IMR-90 (cell line): Measurements from ENCODE around the gene MACC1. TPM values are rescaled to one million over a fixed set of nuclear protein-coding genes. Genes with fewer than 3 reads are reported as not detected.

Experiments
- ATAC-seq: fragments of 200-7000 bp; cut with Tn5 transposase; 2 replicates; pipeline ENCODE4 v1.9.1; 2020; ENCODE audit warnings: low read depth, mild to moderate bottlenecking, moderate library complexity
- BruUV-seq: library from RNA; stranded (reverse); fragments of 400-500 nt; replicated peaks from 2 replicates; lab custom pipeline; 2021; lab: Mats Ljungman, UMichigan
- CTCF ChIA-PET: fragments of 300-600 bp; formaldehyde crosslinking; extraction: SDS; loops from one replicate; lab custom pipeline; 2021; ENCODE audit warnings: antibody characterized with exemption; lab: Yijun Ruan, JAX
- POLR2A ChIA-PET: fragments of 300-600 bp; sonication (Branson Sonifier 250); formaldehyde crosslinking; loops from one replicate; lab custom pipeline; 2022; ENCODE audit warnings: antibody characterized with exemption; ENCODE audit not compliant: unreplicated experiment; lab: Charles Lee
- DNase-seq: peaks from one replicate; pipeline ENCODE4 v3.0.0; 2013
- H2AFZ ChIP-seq: replicated peaks from 2 replicates; pipeline ENCODE3; 2013; ENCODE audit warnings: low read length, mild to moderate bottlenecking; ENCODE audit not compliant: poor library complexity
- H2AK5ac ChIP-seq: 2 replicates; pipeline ENCODE4 v1.6.1; 2013; ENCODE audit warnings: low read depth, low read length, inconsistent platforms
- H2AK9ac ChIP-seq: replicated peaks from 2 replicates; pipeline ENCODE3; 2013; ENCODE audit warnings: mild to moderate bottlenecking, low read depth, low read length, moderate library complexity; ENCODE audit not compliant: poor library complexity
- H2BK120ac ChIP-seq: 2 replicates; pipeline ENCODE4 v1.6.1; 2013; ENCODE audit warnings: low read depth, low read length, inconsistent platforms
- H2BK15ac ChIP-seq: 3 replicates; pipeline ENCODE4 v1.6.1; 2013; ENCODE audit warnings: low read depth, low read length, inconsistent platforms
- H2BK20ac ChIP-seq: 2 replicates; pipeline ENCODE4 v1.6.1; 2013; ENCODE audit warnings: low read depth, mild to moderate bottlenecking, inconsistent platforms, low read length, moderate library complexity
- H2BK5ac ChIP-seq: 2 replicates; pipeline ENCODE4 v1.6.1; 2013; ENCODE audit warnings: mild to moderate bottlenecking, low read depth, low read length, inconsistent platforms; ENCODE audit not compliant: poor library complexity, severe bottlenecking
- H3K14ac ChIP-seq: replicated peaks from 2 replicates; pipeline ENCODE4 v1.6.1; 2013; ENCODE audit warnings: low read depth, low read length, inconsistent platforms
- H3K18ac ChIP-seq: 2 replicates; pipeline ENCODE4 v1.6.1; 2013; ENCODE audit warnings: low read depth, low read length, control low read depth
- H3K23ac ChIP-seq: 2 replicates; pipeline ENCODE4 v1.6.1; 2013; ENCODE audit warnings: low read depth, low read length, inconsistent platforms
- H3K27ac ChIP-seq: 2 replicates; pipeline ENCODE4 v1.5.1; 2013; ENCODE audit warnings: mild to moderate bottlenecking, control low read depth, low read length; ENCODE audit not compliant: insufficient read depth
- H3K27me3 ChIP-seq: 2 replicates; pipeline ENCODE4 v1.6.1; 2013; ENCODE audit warnings: low read length; ENCODE audit not compliant: control insufficient read depth, insufficient read depth
- H3K36me3 ChIP-seq: 2 replicates; pipeline ENCODE4 v1.6.1; 2013; ENCODE audit warnings: low read length, mixed read lengths; ENCODE audit not compliant: control insufficient read depth, insufficient read depth
- H3K4ac ChIP-seq: 2 replicates; pipeline ENCODE4 v1.6.1; 2013; ENCODE audit warnings: low read depth, low read length, inconsistent platforms
- H3K4me1 ChIP-seq: 2 replicates; pipeline ENCODE4 v1.6.1; 2013; ENCODE audit warnings: low read length, mixed read lengths; ENCODE audit not compliant: control insufficient read depth, insufficient read depth
- H3K4me2 ChIP-seq: 2 replicates; pipeline ENCODE4 v1.6.1; 2013; ENCODE audit warnings: low read depth, mild to moderate bottlenecking, control low read depth, low read length, moderate library complexity
- H3K4me3 ChIP-seq: 2 replicates; pipeline ENCODE4 v1.5.1; 2013; ENCODE audit warnings: low read depth, mild to moderate bottlenecking, control low read depth, low read length, moderate library complexity; ENCODE audit not compliant: insufficient read depth
- H3K56ac ChIP-seq: 2 replicates; pipeline ENCODE4 v1.6.1; 2013; ENCODE audit warnings: low read length, inconsistent platforms; ENCODE audit not compliant: insufficient read depth; ENCODE audit errors: extremely low read depth
- H3K79me1 ChIP-seq, 2 experiments: 2 replicates each; pipeline ENCODE4 v1.6.1; 2013; ENCODE audit warnings: low read length in 2 of 2, inconsistent platforms in 1 of 2, low read depth in 1 of 2
- H3K9ac ChIP-seq: 2 replicates; pipeline ENCODE4 v1.6.1; 2013; ENCODE audit warnings: low read depth, low read length, control low read depth
- H3K9me1 ChIP-seq: 2 replicates; pipeline ENCODE4 v1.6.1; 2013; ENCODE audit warnings: low read length, inconsistent platforms; ENCODE audit not compliant: insufficient read depth
- H3K9me3 ChIP-seq: 2 replicates; pipeline ENCODE4 v1.6.1; 2013; ENCODE audit warnings: low read length; ENCODE audit not compliant: control insufficient read depth, insufficient read depth
- H4K20me1 ChIP-seq: 2 replicates; pipeline ENCODE4 v1.6.1; 2013; ENCODE audit warnings: low read length, inconsistent platforms; ENCODE audit not compliant: insufficient read depth
- H4K5ac ChIP-seq: 2 replicates; pipeline ENCODE4 v1.6.1; 2013; ENCODE audit warnings: mild to moderate bottlenecking, low read depth, low read length, control low read depth
- H4K8ac ChIP-seq, 2 experiments: 2 replicates each; pipeline ENCODE4 v1.6.1; 2013; ENCODE audit warnings: low read depth in 2 of 2, low read length in 2 of 2, control low read depth in 1 of 2, inconsistent platforms in 1 of 2
- H4K91ac ChIP-seq: 2 replicates; pipeline ENCODE4 v1.6.1; 2013; ENCODE audit warnings: low read depth, low read length, inconsistent platforms; ENCODE audit not compliant: insufficient read depth
- BHLHE40 ChIP-seq: fragments of 150-350 bp; IDR thresholded peaks from 2 replicates; pipeline ENCODE4 v1.6.1; 2016; ENCODE audit warnings: mild to moderate bottlenecking, low read depth, low read length
- CEBPB ChIP-seq: IDR thresholded peaks from 2 replicates; pipeline ENCODE4 v1.6.1; 2012; ENCODE audit warnings: low read depth, low read length, improper control_type of control experiment
- CHD1 ChIP-seq: IDR thresholded peaks from 2 replicates; pipeline ENCODE4 v1.6.1; 2012; ENCODE audit warnings: low read depth, low read length, improper control_type of control experiment
- ELK1 ChIP-seq: fragments of 150-350 bp; IDR thresholded peaks from 2 replicates; pipeline ENCODE4 v1.6.1; 2016; ENCODE audit warnings: low read depth, mild to moderate bottlenecking, low read length, moderate library complexity, borderline replicate concordance
- FOS ChIP-seq: fragments of 150-350 bp; IDR thresholded peaks from 2 replicates; pipeline ENCODE4 v1.6.1; 2016; ENCODE audit warnings: low read depth, low read length
- MAFK ChIP-seq: IDR thresholded peaks from 2 replicates; pipeline ENCODE4 v1.6.1; 2012; ENCODE audit warnings: low read depth, low read length, improper control_type of control experiment
- MAZ ChIP-seq: IDR thresholded peaks from 2 replicates; pipeline ENCODE4 v1.6.1; 2012; ENCODE audit warnings: low read depth, mild to moderate bottlenecking, low read length, improper control_type of control experiment, moderate library complexity, borderline replicate concordance
- MXI1 ChIP-seq: IDR thresholded peaks from 2 replicates; pipeline ENCODE4 v1.6.1; 2012; ENCODE audit warnings: low read depth, mild to moderate bottlenecking, low read length, moderate library complexity, borderline replicate concordance
- NFE2L2 ChIP-seq: fragments of 150-350 bp; IDR thresholded peaks from 2 replicates; pipeline ENCODE4 v1.6.1; 2016; ENCODE audit warnings: low read depth, mild to moderate bottlenecking, low read length
- POLR2A ChIP-seq: IDR thresholded peaks from 2 replicates; pipeline ENCODE4 v1.6.1; 2012; ENCODE audit warnings: mild to moderate bottlenecking, low read depth, low read length
- RAD21 ChIP-seq: IDR thresholded peaks from 2 replicates; pipeline ENCODE4 v1.6.1; 2012; ENCODE audit warnings: low read length, improper control_type of control experiment
- RCOR1 ChIP-seq: IDR thresholded peaks from 2 replicates; pipeline ENCODE4 v1.6.1; 2012; ENCODE audit warnings: mild to moderate bottlenecking, low read length, improper control_type of control experiment; ENCODE audit not compliant: insufficient replicate concordance
- RFX5 ChIP-seq: IDR thresholded peaks from 2 replicates; pipeline ENCODE4 v1.8.0; 2012; ENCODE audit warnings: low read depth, mild to moderate bottlenecking, low read length, moderate library complexity
- SMC3 ChIP-seq: fragments of 150-350 bp; IDR thresholded peaks from 2 replicates; pipeline ENCODE4 v1.6.1; 2016; ENCODE audit warnings: low read depth, mild to moderate bottlenecking, antibody characterized with exemption, low read length, moderate library complexity
- WGBS, 2 experiments: methylation state at CpG; one replicate each; pipeline versions ENCODE4 v1.1.5 to v1.1.7; 2013; ENCODE audit warnings: missing lambda C conversion rate in 2 of 2; ENCODE audit not compliant: insufficient read length in 1 of 2; ENCODE audit errors: extremely low coverage in 2 of 2; 5-methylcytosine and 5-hydroxymethylcytosine counted together
- dilution Hi-C: fragments of 300-500 bp; cut with HindIII; formaldehyde crosslinking; loops from one replicate; pipeline ENCODE4 v1.14.3; 2018; ENCODE audit warnings: low sequenced_read_pairs; ENCODE audit not compliant: unreplicated experiment
- in situ Hi-C: fragments of 300-500 bp; cut with MboI; formaldehyde crosslinking; loops from 3 replicates; pipeline ENCODE4 v1.14.3; 2019; ENCODE audit warnings: low sequenced_read_pairs, inconsistent platforms, mixed read lengths
- intact Hi-C: fragments of 100-400 bp; cut with micrococcal nuclease; formaldehyde crosslinking; loops from 2 replicates; pipeline ENCODE4 v1.10.0; 2022
- polyA plus RNA-seq, 3 experiments: library from polyadenylated mRNA; depleted of rRNA; stranded (reverse); fragments of >200 nt; gene quantifications; 2 replicates each; pipeline ENCODE4 v1.2.3, GENCODE V29; 2012; ENCODE audit warnings: low replicate concordance in 1 of 3
- total RNA-seq: library from RNA; depleted of rRNA; stranded (reverse); fragments of >200 nt; gene quantifications from 2 replicates; pipeline ENCODE4 v1.2.3, GENCODE V29; 2012
- TF ChIP-seq, protein P1 (sequence below): fragments of 150-350 bp; IDR thresholded peaks from 2 replicates; pipeline ENCODE4 v1.6.1; 2017; ENCODE audit warnings: mild to moderate bottlenecking, antibody characterized with exemption, low read length, low read depth
- TF ChIP-seq, protein P2 (sequence below): conservative IDR thresholded peaks from 2 replicates; pipeline ENCODE4 v1.5.1; 2012; ENCODE audit warnings: mild to moderate bottlenecking, low read depth, low read length, improper control_type of control experiment

MACC1 gene
- total and polyA plus RNA-seq, 2 of the 4 experiments (the other 2 are of a cell fraction): under 0.01 TPM; not detected in 1

GRCh38 chr7:20172736-20173334, 44.3 kb downstream of the MACC1 start:
- intact Hi-C loops: loop anchor here (2.0 to 10.0 kb wide), 3 partner anchors 134 to 418 kb away; no protein-coding TSS in a partner anchor
- Histone ChIP-seq H3K4me1 (no peaks in the 10 kb centered on the region), H3K23ac (no peak overlapping the region), H3K14ac (no peak overlapping the region), H3K18ac (no peak overlapping the region), H4K8ac (no peak overlapping the region), H3K4me2 (no peak overlapping the region), H3K9me1 (no peaks in the 10 kb centered on the region), H2BK120ac (peak overlapping the region; percentile 1; the same call in 1 of the 2 replicates), H4K20me1 (no peaks in the 10 kb centered on the region), H3K36me3 (no peaks in the 10 kb centered on the region), H2BK20ac (no peak overlapping the region), H3K27ac (no peak overlapping the region), H2BK15ac (no peak overlapping the region), H3K9ac (no peak overlapping the region), H4K91ac (no peak overlapping the region), H3K27me3 (no peaks in the 10 kb centered on the region), H3K4me3 (no peak overlapping the region), H3K4ac (no peak overlapping the region), H2AFZ (no peak overlapping the region), H3K56ac (no peak overlapping the region), H3K9me3 (no peaks in the 10 kb centered on the region), H2AK5ac (no peak overlapping the region), H2AK9ac (no peak overlapping the region), H2BK5ac (no peak overlapping the region), H3K79me1 (no peaks in the 10 kb centered on the region), H4K5ac (no peak overlapping the region)
- ChIA-PET POLR2A (no interaction called here), CTCF (no interaction called here)
- peak; percentile 63; the same call in 1 of the 2 replicates for ATAC-seq
- no TSS peak for BruUV-seq
- dilution Hi-C loops: no loop called here
- no peak for TF ChIP-seq RCOR1
- TF ChIP-seq, protein P1, sequence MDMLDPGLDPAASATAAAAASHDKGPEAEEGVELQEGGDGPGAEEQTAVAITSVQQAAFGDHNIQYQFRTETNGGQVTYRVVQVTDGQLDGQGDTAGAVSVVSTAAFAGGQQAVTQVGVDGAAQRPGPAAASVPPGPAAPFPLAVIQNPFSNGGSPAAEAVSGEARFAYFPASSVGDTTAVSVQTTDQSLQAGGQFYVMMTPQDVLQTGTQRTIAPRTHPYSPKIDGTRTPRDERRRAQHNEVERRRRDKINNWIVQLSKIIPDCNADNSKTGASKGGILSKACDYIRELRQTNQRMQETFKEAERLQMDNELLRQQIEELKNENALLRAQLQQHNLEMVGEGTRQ: no peak
- no peak for TF ChIP-seq MXI1
- TF ChIP-seq RFX5: no peak
- no peak for TF ChIP-seq CEBPB
- no peak for TF ChIP-seq FOS
- TF ChIP-seq NFE2L2: no peak
- TF ChIP-seq, protein P2, sequence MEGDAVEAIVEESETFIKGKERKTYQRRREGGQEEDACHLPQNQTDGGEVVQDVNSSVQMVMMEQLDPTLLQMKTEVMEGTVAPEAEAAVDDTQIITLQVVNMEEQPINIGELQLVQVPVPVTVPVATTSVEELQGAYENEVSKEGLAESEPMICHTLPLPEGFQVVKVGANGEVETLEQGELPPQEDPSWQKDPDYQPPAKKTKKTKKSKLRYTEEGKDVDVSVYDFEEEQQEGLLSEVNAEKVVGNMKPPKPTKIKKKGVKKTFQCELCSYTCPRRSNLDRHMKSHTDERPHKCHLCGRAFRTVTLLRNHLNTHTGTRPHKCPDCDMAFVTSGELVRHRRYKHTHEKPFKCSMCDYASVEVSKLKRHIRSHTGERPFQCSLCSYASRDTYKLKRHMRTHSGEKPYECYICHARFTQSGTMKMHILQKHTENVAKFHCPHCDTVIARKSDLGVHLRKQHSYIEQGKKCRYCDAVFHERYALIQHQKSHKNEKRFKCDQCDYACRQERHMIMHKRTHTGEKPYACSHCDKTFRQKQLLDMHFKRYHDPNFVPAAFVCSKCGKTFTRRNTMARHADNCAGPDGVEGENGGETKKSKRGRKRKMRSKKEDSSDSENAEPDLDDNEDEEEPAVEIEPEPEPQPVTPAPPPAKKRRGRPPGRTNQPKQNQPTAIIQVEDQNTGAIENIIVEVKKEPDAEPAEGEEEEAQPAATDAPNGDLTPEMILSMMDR: peak; percentile 37
- no peak for TF ChIP-seq BHLHE40
- TF ChIP-seq SMC3: peak; percentile 19; the same call in 1 of the 2 replicates
- no peak for TF ChIP-seq MAFK
- no peak for TF ChIP-seq CHD1
- peak; percentile 36; the same call in 1 of the 2 replicates for TF ChIP-seq RAD21
- TF ChIP-seq ELK1: no peak
- no peak for TF ChIP-seq POLR2A
- no peak for TF ChIP-seq MAZ
- no CpG with 5 or more reads among the region's 3 CpGs for WGBS, 2 experiments
- peak; percentile 40 for DNase-seq
- in situ Hi-C loops: loop anchor here (25.0 kb wide), 2 partner anchors 411 to 414 kb away; partner anchors contain the start of gene TMEM196
